Mesenchymal stem cell (in vitro differentiated cells and primary cell): Measurements from ENCODE around the gene PIGV.

ENCODE experiments used
- DNase-seq: peaks from one replicate; pipeline ENCODE4 v3.0.0-alpha.2; 2013
- H2AFZ ChIP-seq: one replicate; pipeline ENCODE4 v1.6.1; 2013; ENCODE audit warnings: low read depth, mild to moderate bottlenecking, control low read depth, inconsistent platforms, low read length, moderate library complexity
- H2AK5ac ChIP-seq: 2 replicates; pipeline ENCODE4 v1.6.1; 2013; ENCODE audit warnings: low read length, moderate library complexity, mild to moderate bottlenecking, inconsistent platforms; ENCODE audit not compliant: severe bottlenecking
- H2BK120ac ChIP-seq: one replicate; pipeline ENCODE4 v1.6.1; 2013; ENCODE audit warnings: low read depth, mild to moderate bottlenecking, inconsistent platforms, low read length, moderate library complexity
- H2BK12ac ChIP-seq, 2 experiments: one replicate each; pipeline ENCODE4 v1.6.1; 2013; ENCODE audit warnings: inconsistent platforms in 2 of 2, low read length in 2 of 2, mild to moderate bottlenecking in 2 of 2, moderate library complexity in 2 of 2, control low read depth in 1 of 2
- H2BK15ac ChIP-seq: one replicate; pipeline ENCODE4 v1.6.1; 2013; ENCODE audit warnings: mild to moderate bottlenecking, low read depth, inconsistent platforms; ENCODE audit not compliant: poor library complexity, severe bottlenecking
- H2BK5ac ChIP-seq: 2 replicates; pipeline ENCODE4 v1.6.1; 2013; ENCODE audit warnings: low read depth, mild to moderate bottlenecking, low read length, control low read depth, inconsistent platforms; ENCODE audit not compliant: poor library complexity, severe bottlenecking
- H3K14ac ChIP-seq, 2 experiments: one replicate each; pipeline ENCODE4 v1.6.1; 2013; ENCODE audit warnings: inconsistent platforms in 2 of 2, low read length in 2 of 2, control low read depth in 1 of 2, mild to moderate bottlenecking in 1 of 2, moderate library complexity in 1 of 2
- H3K18ac ChIP-seq, 2 experiments: one replicate each; pipeline ENCODE4 v1.6.1; 2013; ENCODE audit warnings: inconsistent platforms in 2 of 2, low read length in 2 of 2, control low read depth in 1 of 2, low read depth in 1 of 2, mild to moderate bottlenecking in 1 of 2
- H3K23ac ChIP-seq, 2 experiments: one replicate each; pipeline ENCODE4 v1.6.1; 2013; ENCODE audit warnings: inconsistent platforms in 2 of 2, low read length in 2 of 2, mild to moderate bottlenecking in 2 of 2, moderate library complexity in 2 of 2, control low read depth in 1 of 2
- H3K27ac ChIP-seq: 2 replicates; pipeline ENCODE4 v1.5.1; 2013; ENCODE audit warnings: mild to moderate bottlenecking, moderate library complexity, low read length, control low read depth, inconsistent platforms; ENCODE audit not compliant: poor library complexity, severe bottlenecking
- H3K27me3 ChIP-seq, 2 experiments: 2 replicates each; pipeline versions ENCODE4 v1.6.1 to v1.7.0; 2013; ENCODE audit warnings: low read length in 2 of 2, mild to moderate bottlenecking in 2 of 2, moderate library complexity in 2 of 2, control low read depth in 1 of 2, inconsistent platforms in 1 of 2; ENCODE audit not compliant: control insufficient read depth in 1 of 2, insufficient read depth in 1 of 2
- H3K36me3 ChIP-seq, 2 experiments: 2 replicates each; pipeline versions ENCODE4 v1.6.1 to v1.7.0; 2013; ENCODE audit warnings: low read length in 2 of 2, control low read depth in 1 of 2, inconsistent platforms in 1 of 2, low read depth in 1 of 2, mild to moderate bottlenecking in 1 of 2; ENCODE audit not compliant: insufficient read depth in 2 of 2, control insufficient read depth in 1 of 2
- H3K4ac ChIP-seq, 2 experiments: one replicate each; pipeline ENCODE4 v1.6.1; 2013; ENCODE audit warnings: inconsistent platforms in 2 of 2, low read length in 2 of 2, mild to moderate bottlenecking in 2 of 2, moderate library complexity in 2 of 2, control low read depth in 1 of 2, low read depth in 1 of 2
- H3K4me1 ChIP-seq: 2 replicates; pipeline ENCODE4 v1.6.1; 2013; ENCODE audit warnings: low read depth, low read length, control low read depth; ENCODE audit not compliant: control insufficient read depth, insufficient read depth
- H3K4me2 ChIP-seq: 2 replicates; pipeline ENCODE4 v1.6.1; 2013; ENCODE audit warnings: low read length, mild to moderate bottlenecking, inconsistent platforms; ENCODE audit not compliant: poor library complexity, severe bottlenecking
- H3K4me3 ChIP-seq, 2 experiments: 2 replicates each; pipeline versions ENCODE4 v1.5.1 to v1.7.0; 2013; ENCODE audit warnings: low read length in 2 of 2, mild to moderate bottlenecking in 2 of 2, control low read depth in 1 of 2, low read depth in 1 of 2; ENCODE audit not compliant: insufficient read depth in 1 of 2
- H3K79me1 ChIP-seq: replicated peaks from 2 replicates; pipeline ENCODE4 v1.6.1; 2013; ENCODE audit warnings: mild to moderate bottlenecking, control low read depth, low read length, inconsistent platforms; ENCODE audit not compliant: poor library complexity, severe bottlenecking
- H3K9ac ChIP-seq: 2 replicates; pipeline ENCODE4 v1.7.0; 2013; ENCODE audit warnings: mild to moderate bottlenecking, low read length, moderate library complexity
- H3K9me3 ChIP-seq: 2 replicates; pipeline ENCODE4 v1.7.0; 2013; ENCODE audit warnings: mild to moderate bottlenecking, low read length; ENCODE audit not compliant: control insufficient read depth
- H4K8ac ChIP-seq: one replicate; pipeline ENCODE4 v1.6.1; 2013; ENCODE audit warnings: inconsistent platforms, mild to moderate bottlenecking, low read length, moderate library complexity
- H4K91ac ChIP-seq: one replicate; pipeline ENCODE4 v1.6.1; 2013; ENCODE audit warnings: mild to moderate bottlenecking, low read length, inconsistent platforms
- WGBS: methylation state at CpG from one replicate; pipeline ENCODE4 v1.1.7; 2013; ENCODE audit warnings: mixed read lengths; 5-methylcytosine and 5-hydroxymethylcytosine counted together

The PIGV gene

GRCh38 chr1:26754086-26754874 lies 33.5 kb upstream of the PIGV start:
- H2AK5ac ChIP-seq: no peak overlapping the region
- no peak overlapping the region for H3K27ac ChIP-seq
- H3K79me1 ChIP-seq: peaks cover 26% of the 10 kb centered on the region
- no peak for DNase-seq
- 94% methylated on average over 5 of the region's 5 CpGs for WGBS
- no peak overlapping the region for H4K91ac ChIP-seq
- H3K4me2 ChIP-seq: no peak overlapping the region
- H3K4me1 ChIP-seq: peaks cover 4% of the 10 kb centered on the region
- no peak overlapping the region for H3K4ac ChIP-seq
- H2BK5ac ChIP-seq: no peak overlapping the region
- no peak overlapping the region for H3K14ac ChIP-seq
- no peaks in the 10 kb centered on the region for H3K9me3 ChIP-seq
- H3K27me3 ChIP-seq: no peaks in the 10 kb centered on the region
- H3K36me3 ChIP-seq: peaks cover 29 to 60% of the 10 kb centered on the region in 2 experiments
- H3K4me3 ChIP-seq: no peak overlapping the region
- no peak overlapping the region for H3K23ac ChIP-seq
- H2BK12ac ChIP-seq: no peak overlapping the region
- H2AFZ ChIP-seq: no peak overlapping the region
- H3K18ac ChIP-seq: no peak overlapping the region
- H4K8ac ChIP-seq: no peak overlapping the region
- no peak overlapping the region for H3K9ac ChIP-seq
- no peak overlapping the region for H2BK120ac ChIP-seq
- H2BK15ac ChIP-seq: no peak overlapping the region

- 91% methylated on average over 3 of the region's 3 CpGs for WGBS
- DNase-seq: no peak
- H3K36me3 ChIP-seq: peaks cover 38 to 58% of the 10 kb centered on the region in 2 experiments
- H3K4me1 ChIP-seq: peaks cover 4% of the 10 kb centered on the region
- H4K8ac ChIP-seq: no peak overlapping the region
- no peaks in the 10 kb centered on the region for H3K27me3 ChIP-seq
- H3K18ac ChIP-seq: no peak overlapping the region
- H3K4me2 ChIP-seq: no peak overlapping the region
- no peak overlapping the region for H2BK15ac ChIP-seq
- no peak overlapping the region for H2AFZ ChIP-seq
- H3K79me1 ChIP-seq: peaks cover 33% of the 10 kb centered on the region
- H3K4me3 ChIP-seq: no peak overlapping the region
- H3K14ac ChIP-seq: no peak overlapping the region
- H2BK120ac ChIP-seq: no peak overlapping the region
- H3K4ac ChIP-seq: no peak overlapping the region
- H2BK5ac ChIP-seq: no peak overlapping the region
- no peak overlapping the region for H2BK12ac ChIP-seq
- no peaks in the 10 kb centered on the region for H3K9me3 ChIP-seq
- no peak overlapping the region for H3K27ac ChIP-seq
- H3K23ac ChIP-seq: no peak overlapping the region
- H3K9ac ChIP-seq: no peak overlapping the region
- H2AK5ac ChIP-seq: no peak overlapping the region
- no peak overlapping the region for H4K91ac ChIP-seq
Observed at GRCh38 chr1:26758358-26758757, 29.4 kb upstream of the PIGV start.

- Histone ChIP-seq H3K4ac (no peak overlapping the region), H2AFZ (no peak overlapping the region), H4K8ac (no peak overlapping the region), H3K9me3 (no peaks in the 10 kb centered on the region), H3K14ac (no peak overlapping the region), H3K4me1 (peaks cover 3% of the 10 kb centered on the region), H4K91ac (no peak overlapping the region), H3K9ac (no peak overlapping the region), H2BK15ac (no peak overlapping the region), H3K4me3 (no peak overlapping the region), H3K4me2 (no peak overlapping the region), H2BK120ac (no peak overlapping the region), H3K79me1 (peaks cover 34% of the 10 kb centered on the region), H3K27me3 (no peaks in the 10 kb centered on the region), H3K36me3 (peaks cover 45 to 65% of the 10 kb centered on the region in 2 experiments), H2AK5ac (no peak overlapping the region), H3K27ac (no peak overlapping the region), H2BK5ac (no peak overlapping the region), H2BK12ac (no peak overlapping the region), H3K23ac (no peak overlapping the region), H3K18ac (no peak overlapping the region)
- DNase-seq: no peak
Observed at GRCh38 chr1:26759531-26759930, 28.2 kb upstream of the PIGV start.

GRCh38 chr1:26761217-26761616 lies 26.5 kb upstream of the PIGV start:
- H3K27me3 ChIP-seq: no peaks in the 10 kb centered on the region
- H4K8ac ChIP-seq: no peak overlapping the region
- WGBS: 95% methylated on average over 3 of the region's 3 CpGs

More at GRCh38 chr1:26761217-26761616, 26.5 kb upstream of the PIGV start:
- Histone ChIP-seq H3K79me1 (peaks cover 37% of the 10 kb centered on the region), H2BK15ac (no peak overlapping the region), H2AK5ac (no peak overlapping the region), H3K4me1 (peaks cover 3% of the 10 kb centered on the region), H3K23ac (no peak overlapping the region), H3K9ac (no peak overlapping the region), H3K4me2 (no peak overlapping the region), H3K14ac (no peak overlapping the region), H2BK120ac (no peak overlapping the region), H3K9me3 (no peaks in the 10 kb centered on the region), H2BK5ac (no peak overlapping the region), H3K4me3 (no peak overlapping the region), H2BK12ac (no peak overlapping the region), H4K91ac (no peak overlapping the region), H3K4ac (no peak overlapping the region), H3K36me3 (peaks cover 49 to 67% of the 10 kb centered on the region in 2 experiments), H2AFZ (no peak overlapping the region), H3K18ac (no peak overlapping the region), H3K27ac (no peak overlapping the region)
- DNase-seq: no peak
